Vagina (tissue), 2 donors: ENCODE data around the gene CEMIP.

Experiments
- CTCF ChIP-seq, 3 experiments: fragments of 450-650 bp in 2 of 3; fragments of 200-600 bp in 1 of 3; sonication (generic) in 1 of 3; IDR thresholded peaks; one replicate each; pipeline ENCODE4 v1.5.1; 2017 to 2019; ENCODE audit warnings: antibody characterized with exemption in 3 of 3, mild to moderate bottlenecking in 2 of 3, moderate library complexity in 2 of 3
- POLR2A ChIP-seq, 2 donors: fragments of 450-650 bp; IDR thresholded peaks; one replicate each; pipeline ENCODE4 v1.6.1; 2017; ENCODE audit warnings: antibody characterized with exemption in 2 of 2, mild to moderate bottlenecking in 2 of 2, moderate library complexity in 2 of 2
- POLR2AphosphoS5 ChIP-seq, 2 donors: sonication (generic); formaldehyde crosslinking; IDR thresholded peaks; one replicate each; pipeline ENCODE4 v1.9.0; 2017; ENCODE audit warnings: antibody characterized with exemption in 2 of 2, mild to moderate bottlenecking in 2 of 2, low read depth in 1 of 2; ENCODE audit not compliant: insufficient read depth in 1 of 2

DNA sequence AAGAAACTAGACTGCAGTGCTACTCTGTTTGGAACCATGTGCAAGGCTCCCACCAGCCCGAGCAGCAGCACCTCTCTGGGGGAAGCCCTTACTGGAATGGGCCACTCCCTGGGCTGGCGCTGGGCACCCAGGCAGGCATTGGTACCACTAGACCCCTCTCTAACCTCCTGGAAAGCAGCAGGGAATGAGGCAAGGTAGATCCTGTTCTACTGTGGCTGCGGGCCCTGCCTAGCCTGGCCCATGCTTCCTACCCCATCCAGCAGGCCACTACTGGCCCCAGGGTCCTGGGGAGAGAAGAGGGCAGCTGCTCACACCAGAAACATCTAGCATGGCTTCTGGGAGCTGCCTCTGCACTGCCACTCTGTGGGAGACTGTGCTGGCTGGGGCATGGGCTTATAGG lies 165.6 kb downstream of the CEMIP start:
- no peak for TF ChIP-seq CTCF (IDR thresholded peaks at IDR 0.05)
- no peak for TF ChIP-seq POLR2AphosphoS5 (IDR thresholded peaks at IDR 0.05; ENCODE audit: insufficient read depth in 1 of 2, low read depth in 1 of 2)
- TF ChIP-seq POLR2A (IDR thresholded peaks at IDR 0.05), result no peak
